Measurements from ENCODE around the gene CORIN. TPM values are rescaled to one million over a fixed set of nuclear protein-coding genes. Genes with fewer than 3 reads are reported as not detected.

The CORIN gene
- total RNA-seq, 6 donors from 2014 or later: 0.55 to 9.4 (median 2.4) TPM

DNA sequence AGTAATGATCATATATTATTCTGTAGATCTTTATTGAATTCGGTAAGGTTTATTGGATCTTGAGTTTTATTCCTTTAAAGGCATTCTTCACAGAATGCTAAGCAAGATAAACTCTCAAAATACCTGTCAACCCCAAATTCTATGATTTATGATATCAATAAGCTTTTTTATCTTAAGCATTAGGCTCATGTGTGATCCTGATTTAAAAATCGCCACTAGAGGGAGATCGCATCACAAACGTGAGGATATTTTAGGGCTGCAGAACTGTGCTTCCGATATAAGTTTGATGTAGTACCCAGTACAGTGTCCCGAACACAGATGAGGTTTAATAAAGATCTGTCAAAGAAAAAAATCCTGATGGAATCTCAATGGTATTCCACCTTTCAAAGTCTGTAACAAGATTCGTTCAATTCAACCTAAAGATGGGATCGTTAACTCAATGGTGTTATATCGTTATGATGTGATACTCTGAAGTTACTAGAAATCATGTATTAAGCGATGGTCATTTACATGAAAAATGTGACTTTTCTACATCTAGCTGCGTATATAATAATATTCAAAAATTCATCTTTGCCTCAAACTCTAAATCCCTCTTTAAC, 169.0 kb downstream of the CORIN start:
- H3K27me3 ChIP-seq: no peaks in the 10 kb centered on the region
- no peaks in the 10 kb centered on the region for H3K9me3 ChIP-seq
- 33 to 35% methylated on average over 11 of the region's 11 CpGs for WGBS, 2 donors
- no peaks in the 10 kb centered on the region for H3K4me1 ChIP-seq
- H3K27ac ChIP-seq: no peak overlapping the region
- DNase-seq (no peak), ATAC-seq (ENCODE audit: low FRiP score in 2 of 2) (peak in 1 of 2 donors; percentile 73)
- no peak for TF ChIP-seq EP300 (IDR thresholded peaks at IDR 0.05)
- TF ChIP-seq, protein P1, sequence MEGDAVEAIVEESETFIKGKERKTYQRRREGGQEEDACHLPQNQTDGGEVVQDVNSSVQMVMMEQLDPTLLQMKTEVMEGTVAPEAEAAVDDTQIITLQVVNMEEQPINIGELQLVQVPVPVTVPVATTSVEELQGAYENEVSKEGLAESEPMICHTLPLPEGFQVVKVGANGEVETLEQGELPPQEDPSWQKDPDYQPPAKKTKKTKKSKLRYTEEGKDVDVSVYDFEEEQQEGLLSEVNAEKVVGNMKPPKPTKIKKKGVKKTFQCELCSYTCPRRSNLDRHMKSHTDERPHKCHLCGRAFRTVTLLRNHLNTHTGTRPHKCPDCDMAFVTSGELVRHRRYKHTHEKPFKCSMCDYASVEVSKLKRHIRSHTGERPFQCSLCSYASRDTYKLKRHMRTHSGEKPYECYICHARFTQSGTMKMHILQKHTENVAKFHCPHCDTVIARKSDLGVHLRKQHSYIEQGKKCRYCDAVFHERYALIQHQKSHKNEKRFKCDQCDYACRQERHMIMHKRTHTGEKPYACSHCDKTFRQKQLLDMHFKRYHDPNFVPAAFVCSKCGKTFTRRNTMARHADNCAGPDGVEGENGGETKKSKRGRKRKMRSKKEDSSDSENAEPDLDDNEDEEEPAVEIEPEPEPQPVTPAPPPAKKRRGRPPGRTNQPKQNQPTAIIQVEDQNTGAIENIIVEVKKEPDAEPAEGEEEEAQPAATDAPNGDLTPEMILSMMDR (IDR thresholded peaks at IDR 0.05): peak; percentile 33 to 70 (median 62)
- H3K4me3 ChIP-seq: no peak overlapping the region
- no peaks in the 10 kb centered on the region for H3K36me3 ChIP-seq

GRCh38 chr4:47668256-47668655, 169.6 kb downstream of the CORIN start:
- 80 to 92% methylated on average over 2 of the region's 2 CpGs for WGBS, 2 donors
- no peak overlapping the region for H3K27ac ChIP-seq

DNA sequence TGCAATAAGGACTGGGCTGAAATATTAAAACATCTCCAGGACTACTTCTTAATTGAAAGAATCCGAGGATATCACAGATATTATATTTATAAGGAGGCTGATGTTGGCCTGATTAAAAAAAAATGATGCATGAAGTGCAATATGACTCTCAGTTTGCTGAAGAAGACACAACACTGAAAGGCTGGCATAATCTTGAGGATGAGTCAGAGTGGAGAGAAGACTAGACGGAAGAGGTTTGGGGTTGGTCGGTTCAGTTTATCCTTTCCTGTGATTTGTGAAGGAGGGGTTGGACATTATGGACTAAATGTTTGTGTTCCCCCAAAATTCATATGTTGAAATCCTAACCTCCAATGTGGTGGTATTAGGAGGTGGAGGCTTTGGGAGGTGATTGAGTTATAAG, 170.3 kb downstream of the CORIN start:
- TF ChIP-seq POLR2AphosphoS5 (IDR thresholded peaks at IDR 0.05): no peak
- TF ChIP-seq, protein P1 (IDR thresholded peaks at IDR 0.05): no peak
- TF ChIP-seq POLR2A (IDR thresholded peaks at IDR 0.05): no peak
- no peak for TF ChIP-seq EP300 (IDR thresholded peaks at IDR 0.05)
- ATAC-seq (ENCODE audit: low FRiP score in 2 of 2) (no peak), DNase-seq (no peak)
- H3K27me3 ChIP-seq: no peaks in the 10 kb centered on the region
- no peaks in the 10 kb centered on the region for H3K9me3 ChIP-seq
- H3K27ac ChIP-seq: no peak overlapping the region
- WGBS, 2 donors: 85 to 87% methylated on average over 3 of the region's 3 CpGs
- H3K4me1 ChIP-seq: no peaks in the 10 kb centered on the region
- H3K4me3 ChIP-seq: no peak overlapping the region
- no peaks in the 10 kb centered on the region for H3K36me3 ChIP-seq

More at GRCh38 chr4:47668256-47668655, 169.6 kb downstream of the CORIN start:
- TF ChIP-seq POLR2A (IDR thresholded peaks at IDR 0.05): no peak
- Histone ChIP-seq H3K27me3 (no peaks in the 10 kb centered on the region), H3K4me1 (no peaks in the 10 kb centered on the region), H3K9me3 (no peaks in the 10 kb centered on the region), H3K36me3 (no peaks in the 10 kb centered on the region), H3K4me3 (no peak overlapping the region)
- no peak for DNase-seq
- ATAC-seq (ENCODE audit: low FRiP score in 2 of 2): no peak

GRCh38 chr4:47664051-47664826, 173.6 kb downstream of the CORIN start:
- Histone ChIP-seq H3K4me3 (no peak overlapping the region), H3K36me3 (no peaks in the 10 kb centered on the region), H3K27ac (no peak overlapping the region), H3K4me1 (no peaks in the 10 kb centered on the region), H3K27me3 (no peaks in the 10 kb centered on the region), H3K9me3 (no peaks in the 10 kb centered on the region)
- DNase-seq (no peak), ATAC-seq (ENCODE audit: low FRiP score in 2 of 2) (no peak)
- TF ChIP-seq, protein P1 (IDR thresholded peaks at IDR 0.05): no peak
- TF ChIP-seq POLR2AphosphoS5 (IDR thresholded peaks at IDR 0.05) (no peak), POLR2A (IDR thresholded peaks at IDR 0.05) (no peak), EP300 (IDR thresholded peaks at IDR 0.05) (no peak)
- WGBS, 2 donors: 87 to 89% methylated on average over 8 of the region's 8 CpGs

DNA sequence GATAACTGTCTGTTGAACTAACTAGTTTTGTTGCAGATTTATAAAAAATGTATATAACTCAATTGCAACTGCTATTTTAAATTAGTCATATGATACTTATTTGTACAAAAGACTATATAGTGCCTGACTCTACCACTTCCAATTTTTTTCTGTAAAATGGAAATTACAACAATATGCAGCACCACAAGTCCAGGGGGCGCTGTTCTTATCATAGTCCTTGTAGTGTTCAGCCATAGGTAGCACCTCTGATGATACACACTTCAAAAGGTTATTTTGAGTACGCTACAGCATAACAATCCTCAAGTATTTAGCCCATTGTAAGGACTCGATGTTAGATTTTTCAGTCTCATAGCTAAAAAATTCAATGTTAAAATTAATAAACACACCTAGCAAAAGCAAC, 174.9 kb downstream of the CORIN start:
- no peak for DNase-seq
- H3K27me3 ChIP-seq: no peaks in the 10 kb centered on the region
- H3K4me1 ChIP-seq: no peaks in the 10 kb centered on the region
- no peak overlapping the region for H3K4me3 ChIP-seq
- H3K27ac ChIP-seq: no peak overlapping the region
- TF ChIP-seq EP300 (IDR thresholded peaks at IDR 0.05): no peak
- TF ChIP-seq, protein P1 (IDR thresholded peaks at IDR 0.05): peak in 1 of 6 experiments; percentile 9
- no peak for ATAC-seq (ENCODE audit: low FRiP score in 2 of 2)
- no peaks in the 10 kb centered on the region for H3K9me3 ChIP-seq
- 81 to 83% methylated on average over 3 of the region's 3 CpGs for WGBS, 2 donors
- H3K36me3 ChIP-seq: no peaks in the 10 kb centered on the region

Measured in upper lobe of left lung (tissue), 6 donors.